GM19467 (cell line): ENCODE measurements around the gene TRAIP.

ENCODE experiments used
- ATAC-seq: cut with Tn5 transposase; IDR thresholded peaks from one replicate; pipeline ENCODE4 v1.9.1; 2021; ENCODE audit warnings: mild to moderate bottlenecking, moderate library complexity; ENCODE audit not compliant: unreplicated experiment

TRAIP gene

GRCh38 chr3:49873623-49874022 lies 17.3 kb upstream of the TRAIP start:
- ATAC-seq = no peak

GRCh38 chr3:49872801-49873281 lies 16.5 kb upstream of the TRAIP start:
- no peak for ATAC-seq

- ATAC-seq = no peak
Measured at GRCh38 chr3:49871531-49872153, 15.3 kb upstream of the TRAIP start.

GRCh38 chr3:49869525-49870126 lies 13.3 kb upstream of the TRAIP start, which contains the start of gene CAMKV:
TSS of gene CAMKV (minus strand) at chr3:49869906. CDS start at chr3:49862388, 7,518 bp downstream.
- no peak for ATAC-seq

GRCh38 chr3:49868862-49869466 lies 12.6 kb upstream of the TRAIP start:
- no peak for ATAC-seq

- ATAC-seq = no peak
Measured at GRCh38 chr3:49867871-49868321, 11.5 kb upstream of the TRAIP start.

GRCh38 chr3:49867400-49867799 lies 11.0 kb upstream of the TRAIP start:
- ATAC-seq = no peak

GRCh38 chr3:49865198-49865784 lies 8.9 kb upstream of the TRAIP start:
- ATAC-seq = no peak

- ATAC-seq = no peak
Measured at GRCh38 chr3:49864505-49864904, 8.1 kb upstream of the TRAIP start.

- no peak for ATAC-seq
Measured at GRCh38 chr3:49859576-49860305, 3.4 kb upstream of the TRAIP start.

- ATAC-seq = no peak
Measured at GRCh38 chr3:49855662-49856061, 702 bp downstream of the TRAIP start.

- no peak for ATAC-seq
Measured at GRCh38 chr3:49845694-49846093, 10.7 kb downstream of the TRAIP start.

- no peak for ATAC-seq
Measured at GRCh38 chr3:49844464-49845183, 11.7 kb downstream of the TRAIP start.

- no peak for ATAC-seq
Measured at GRCh38 chr3:49842843-49843517, 13.4 kb downstream of the TRAIP start.

GRCh38 chr3:49841806-49842205 lies 14.6 kb downstream of the TRAIP start:
- no peak for ATAC-seq

- ATAC-seq = no peak
Measured at GRCh38 chr3:49841126-49841696, 15.2 kb downstream of the TRAIP start.

GRCh38 chr3:49840388-49840787 lies 16.0 kb downstream of the TRAIP start:
- no peak for ATAC-seq

- ATAC-seq = no peak
Measured at GRCh38 chr3:49839193-49839809, 17.1 kb downstream of the TRAIP start.

- no peak for ATAC-seq
Measured at GRCh38 chr3:49831341-49831740, 25.0 kb downstream of the TRAIP start.
